Effector CD8-positive, alpha-beta T cell (primary cell): ENCODE measurements around the gene DRAM1.
"Not testable (repeated sequence)": the region's sequence is repeated elsewhere in the genome, so short reads cannot be mapped to it uniquely, and the experiment has no call there.

Experiments
- DNase-seq: peaks from one replicate; lab custom pipeline; 2025; lab: John Stamatoyannopoulos, UW
- total RNA-seq, 4 experiments: gene quantifications; one replicate each; lab custom pipeline; 2026; lab: John Stamatoyannopoulos, UW

Gene DRAM1
- 3.8 to 6.0 (median 5.6) reads per million in 4 experiments for total RNA-seq

GRCh38 chr12:101876861-101877805, at the start of gene DRAM1:
Gene DRAM1, plus strand, starts transcription at chr12:101877580. Its CDS starts 210 bp downstream, at chr12:101877790.
- DNase-seq: peak; percentile 49

GRCh38 chr12:101828463-101829196, 48.8 kb upstream of the DRAM1 start:
- DNase-seq: no peak

GRCh38 chr12:101829639-101830366, 47.6 kb upstream of the DRAM1 start:
- no peak for DNase-seq

GRCh38 chr12:101830367-101831325, 46.7 kb upstream of the DRAM1 start, which contains the start of gene GNPTAB:
Gene GNPTAB, minus strand, starts transcription at chr12:101830959. Its CDS starts 284 bp downstream, at chr12:101830675.
- DNase-seq: peak; percentile 92

GRCh38 chr12:101832030-101832429, 45.4 kb upstream of the DRAM1 start:
- DNase-seq: no peak

GRCh38 chr12:101838628-101839323, 38.6 kb upstream of the DRAM1 start:
- no peak for DNase-seq

GRCh38 chr12:101839324-101840283, 37.8 kb upstream of the DRAM1 start:
- peak; percentile 58 for DNase-seq

GRCh38 chr12:101841069-101841468, 36.3 kb upstream of the DRAM1 start:
- DNase-seq: no peak

GRCh38 chr12:101845137-101845711, 32.2 kb upstream of the DRAM1 start:
- DNase-seq: no peak

GRCh38 chr12:101847325-101847724, 30.1 kb upstream of the DRAM1 start:
- no peak for DNase-seq

- DNase-seq: no peak
Observed at GRCh38 chr12:101850199-101850598, 27.2 kb upstream of the DRAM1 start.

GRCh38 chr12:101852998-101853397, 24.4 kb upstream of the DRAM1 start:
- DNase-seq: no peak

- DNase-seq: no peak
Observed at GRCh38 chr12:101854747-101855146, 22.6 kb upstream of the DRAM1 start.

GRCh38 chr12:101855364-101855884, 22.0 kb upstream of the DRAM1 start:
- no peak for DNase-seq

- no peak for DNase-seq
Observed at GRCh38 chr12:101855976-101856375, 21.4 kb upstream of the DRAM1 start.

- not testable (repeated sequence) for DNase-seq
Observed at GRCh38 chr12:101856614-101857013, 20.8 kb upstream of the DRAM1 start.

- DNase-seq: no peak
Observed at GRCh38 chr12:101857043-101857558, 20.3 kb upstream of the DRAM1 start.

- DNase-seq: no peak
Observed at GRCh38 chr12:101858361-101858760, 19.0 kb upstream of the DRAM1 start.
